Colon (tissue), 2 donors: Measurements from ENCODE around the gene S100PBP.
"Not testable (repeated sequence)": the region's sequence is repeated elsewhere in the genome, so short reads cannot be mapped to it uniquely, and the experiment has no call there.

Source experiments
- FAIRE-seq: peaks from 2 replicates; lab custom pipeline; 2012; peaks lifted over from hg19 to GRCh38; lab: Jason Lieb, UNC
- donor health status: control.
- donor health status: control.

Gene S100PBP

GRCh38 chr1:32901823-32902534, 84.5 kb downstream of the S100PBP start:
- FAIRE-seq, result no peak

- no peak for FAIRE-seq
These were observed 85.1 kb downstream of the S100PBP start for GRCh38 chr1:32902535-32902920.

GRCh38 chr1:32903991-32904785, 86.7 kb downstream of the S100PBP start:
- no peak for FAIRE-seq

- FAIRE-seq, result no peak
These were observed 87.3 kb downstream of the S100PBP start for GRCh38 chr1:32904797-32905196.

- not testable (repeated sequence) for FAIRE-seq
These were observed 88.1 kb downstream of the S100PBP start for GRCh38 chr1:32905588-32905987.

GRCh38 chr1:32906654-32907053, 89.2 kb downstream of the S100PBP start:
- FAIRE-seq, result no peak

- no peak for FAIRE-seq
These were observed 90.0 kb downstream of the S100PBP start for GRCh38 chr1:32907435-32907834.
